Measurements from ENCODE around the gene OIT3.
"Not testable (repeated sequence)": the region's sequence is repeated elsewhere in the genome, so short reads cannot be mapped to it uniquely, and the experiment has no call there.

OIT3 gene

GRCh38 chr10:72899545-72899944, 6.0 kb downstream of the OIT3 start:
- Histone ChIP-seq H3K4me3 (ENCODE audit: extremely low read depth, insufficient read depth, low read length, poor library complexity, severe bottlenecking) (no peak overlapping the region), H3K36me3 (ENCODE audit: control insufficient read depth, insufficient read depth, low read length) (no peaks in the 10 kb centered on the region), H3K4me1 (ENCODE audit: control insufficient read depth, insufficient read depth, low read length, poor library complexity, severe bottlenecking) (no peaks in the 10 kb centered on the region), H3K27ac (ENCODE audit: low read depth, low read length, severe bottlenecking) (no peak overlapping the region), H3K9me3 (ENCODE audit: control insufficient read depth, low read length) (no peaks in the 10 kb centered on the region)
- WGBS, 2 experiments (ENCODE audit: insufficient coverage in 2 of 2): 60 to 100% methylated on average over 1 of the region's 1 CpG

DNA sequence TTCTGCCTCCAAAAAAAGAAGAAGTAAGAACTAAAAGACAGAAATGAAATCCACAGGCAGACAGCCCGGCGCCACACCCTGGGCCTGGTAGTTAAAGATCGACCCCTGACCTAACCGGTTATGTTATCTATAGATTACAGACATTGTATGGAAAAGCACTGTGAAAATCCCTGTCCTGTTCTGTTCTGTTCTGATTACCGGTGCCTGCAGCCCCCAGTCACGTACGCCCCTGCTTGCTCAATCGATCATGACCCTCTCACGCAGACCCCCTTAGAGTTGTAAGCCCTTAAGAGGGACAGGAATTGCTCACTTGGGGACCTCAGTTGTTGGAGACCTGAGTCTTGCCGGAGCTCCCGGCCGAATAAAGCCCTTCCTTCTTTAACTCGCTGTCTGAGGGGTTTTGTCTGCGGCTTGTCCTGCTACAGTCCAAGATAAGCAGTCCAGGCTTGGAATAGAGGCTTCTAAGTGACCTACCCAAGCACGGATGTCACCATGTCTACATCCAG, 10.5 kb downstream of the OIT3 start:
- not testable (repeated sequence) for H3K36me3 ChIP-seq (ENCODE audit: control insufficient read depth, insufficient read depth, low read length); H3K4me1 ChIP-seq (ENCODE audit: control insufficient read depth, insufficient read depth, low read length, poor library complexity, severe bottlenecking); H3K9me3 ChIP-seq (ENCODE audit: control insufficient read depth, low read length); H3K4me3 ChIP-seq (ENCODE audit: extremely low read depth, insufficient read depth, low read length, poor library complexity, severe bottlenecking); H3K27ac ChIP-seq (ENCODE audit: low read depth, low read length, severe bottlenecking)
- 95 to 98% methylated on average over 6 to 12 of the region's 15 CpGs for whole genome bisulfite sequencing, 2 experiments (ENCODE audit: insufficient coverage in 2 of 2)

GRCh38 chr10:72904806-72905205, 11.3 kb downstream of the OIT3 start:
- 87 to 100% methylated on average over 2 of the region's 3 CpGs for WGBS, 2 experiments (ENCODE audit: insufficient coverage in 2 of 2)
- Histone ChIP-seq H3K36me3 (ENCODE audit: control insufficient read depth, insufficient read depth, low read length) (no peaks in the 10 kb centered on the region), H3K4me3 (ENCODE audit: extremely low read depth, insufficient read depth, low read length, poor library complexity, severe bottlenecking) (no peak overlapping the region), H3K4me1 (ENCODE audit: control insufficient read depth, insufficient read depth, low read length, poor library complexity, severe bottlenecking) (no peaks in the 10 kb centered on the region), H3K9me3 (ENCODE audit: control insufficient read depth, low read length) (no peaks in the 10 kb centered on the region), H3K27ac (ENCODE audit: low read depth, low read length, severe bottlenecking) (no peak overlapping the region)

DNA sequence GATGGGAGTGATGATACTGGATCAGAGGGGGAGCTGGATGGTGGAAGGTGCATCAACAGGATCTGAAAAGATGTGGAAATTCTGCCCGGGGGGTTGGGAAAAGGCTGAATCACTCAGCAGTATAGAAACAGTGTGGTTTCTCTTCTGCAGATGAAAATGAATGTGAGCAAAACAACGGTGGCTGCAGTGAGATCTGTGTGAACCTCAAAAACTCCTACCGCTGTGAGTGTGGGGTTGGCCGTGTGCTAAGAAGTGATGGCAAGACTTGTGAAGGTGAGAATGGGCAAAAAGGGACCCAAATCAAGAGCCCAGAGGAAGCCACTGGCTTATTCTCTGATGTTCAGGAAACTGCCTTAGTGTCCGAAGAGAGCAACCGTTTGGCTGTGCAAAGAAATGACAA, 12.9 kb downstream of the OIT3 start:
- no peaks in the 10 kb centered on the region for H3K4me1 ChIP-seq (ENCODE audit: control insufficient read depth, insufficient read depth, low read length, poor library complexity, severe bottlenecking)
- H3K27ac ChIP-seq (ENCODE audit: low read depth, low read length, severe bottlenecking): no peak overlapping the region
- H3K4me3 ChIP-seq (ENCODE audit: extremely low read depth, insufficient read depth, low read length, poor library complexity, severe bottlenecking): no peak overlapping the region
- H3K9me3 ChIP-seq (ENCODE audit: control insufficient read depth, low read length): no peaks in the 10 kb centered on the region
- H3K36me3 ChIP-seq (ENCODE audit: control insufficient read depth, insufficient read depth, low read length): no peaks in the 10 kb centered on the region
- 93 to 94% methylated on average over 6 of the region's 6 CpGs for WGBS, 2 experiments (ENCODE audit: insufficient coverage in 2 of 2)

DNA sequence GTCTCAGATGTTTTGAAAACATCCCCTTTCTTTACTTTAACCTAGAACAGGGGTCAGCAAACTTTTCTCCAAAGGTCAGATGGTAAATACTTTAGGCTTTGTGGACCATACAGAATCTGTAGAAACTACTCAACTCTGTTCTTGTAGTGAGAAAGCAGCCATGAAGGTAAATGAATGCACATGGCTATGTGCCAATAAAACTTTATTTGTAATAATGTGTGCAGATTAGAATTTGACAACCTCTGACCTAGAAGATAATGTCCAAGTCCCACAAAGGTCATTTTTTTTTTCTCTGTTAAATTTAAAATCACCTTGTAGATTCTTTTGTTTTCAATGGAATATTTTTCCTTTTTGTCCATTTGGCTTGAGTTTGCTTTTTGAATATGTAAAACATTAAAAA, 17.2 kb downstream of the OIT3 start:
- Histone ChIP-seq H3K9me3 (ENCODE audit: control insufficient read depth, low read length) (no peaks in the 10 kb centered on the region), H3K36me3 (ENCODE audit: control insufficient read depth, insufficient read depth, low read length) (no peaks in the 10 kb centered on the region), H3K27ac (ENCODE audit: low read depth, low read length, severe bottlenecking) (no peak overlapping the region), H3K4me3 (ENCODE audit: extremely low read depth, insufficient read depth, low read length, poor library complexity, severe bottlenecking) (no peak overlapping the region), H3K4me1 (ENCODE audit: control insufficient read depth, insufficient read depth, low read length, poor library complexity, severe bottlenecking) (no peaks in the 10 kb centered on the region)

GRCh38 chr10:72911758-72912157, 18.2 kb downstream of the OIT3 start:
- WGBS, 2 experiments (ENCODE audit: insufficient coverage in 2 of 2): 83 to 100% methylated on average over 1 of the region's 2 CpGs

DNA sequence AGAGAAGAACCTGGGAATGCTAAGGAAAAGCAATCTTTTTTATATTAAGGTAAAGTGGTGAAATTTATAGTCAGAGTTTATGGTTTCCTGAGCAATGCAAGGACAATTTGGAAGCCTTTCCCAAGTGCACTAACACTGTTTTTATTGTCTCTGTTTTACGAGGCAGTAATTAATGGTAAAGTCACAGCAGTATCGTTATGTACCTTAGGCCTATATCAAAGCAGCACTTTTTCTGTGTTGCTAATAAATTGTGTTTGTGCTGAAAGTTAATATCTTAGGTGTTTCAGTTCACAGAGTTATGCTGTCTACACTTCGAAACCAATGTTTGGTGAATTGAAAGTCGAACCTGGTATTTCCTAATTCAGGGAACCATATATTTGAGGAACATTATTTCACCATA, 19.2 kb downstream of the OIT3 start:
- H3K27ac ChIP-seq (ENCODE audit: low read depth, low read length, severe bottlenecking): no peak overlapping the region
- no peaks in the 10 kb centered on the region for H3K4me1 ChIP-seq (ENCODE audit: control insufficient read depth, insufficient read depth, low read length, poor library complexity, severe bottlenecking)
- WGBS, 2 experiments (ENCODE audit: insufficient coverage in 2 of 2): 93 to 94% methylated on average over 3 of the region's 4 CpGs

More at GRCh38 chr10:72911758-72912157, 18.2 kb downstream of the OIT3 start:
- Histone ChIP-seq H3K4me3 (ENCODE audit: extremely low read depth, insufficient read depth, low read length, poor library complexity, severe bottlenecking) (no peak overlapping the region), H3K9me3 (ENCODE audit: control insufficient read depth, low read length) (no peaks in the 10 kb centered on the region), H3K4me1 (ENCODE audit: control insufficient read depth, insufficient read depth, low read length, poor library complexity, severe bottlenecking) (no peaks in the 10 kb centered on the region), H3K27ac (ENCODE audit: low read depth, low read length, severe bottlenecking) (no peak overlapping the region), H3K36me3 (ENCODE audit: control insufficient read depth, insufficient read depth, low read length) (no peaks in the 10 kb centered on the region)

DNA sequence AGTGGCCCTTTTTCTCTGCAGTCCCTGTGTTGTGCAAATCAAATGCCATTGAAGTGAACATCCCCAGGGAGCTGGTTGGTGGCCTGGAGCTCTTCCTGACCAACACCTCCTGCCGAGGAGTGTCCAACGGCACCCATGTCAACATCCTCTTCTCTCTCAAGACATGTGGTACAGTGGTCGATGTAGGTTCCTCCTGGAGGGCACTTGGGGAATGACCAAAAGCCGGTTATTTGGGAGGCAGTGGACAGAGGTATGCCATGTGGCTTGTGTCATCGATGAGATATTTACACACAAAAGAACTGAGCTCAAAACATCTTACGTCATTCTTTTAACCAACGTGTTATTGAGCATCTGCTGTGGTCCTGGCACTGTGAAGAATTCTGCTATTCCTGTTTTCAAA, 19.7 kb downstream of the OIT3 start:
- H3K9me3 ChIP-seq (ENCODE audit: control insufficient read depth, low read length): no peaks in the 10 kb centered on the region
- WGBS, 2 experiments (ENCODE audit: insufficient coverage in 2 of 2): 82 to 90% methylated on average over 3 to 6 of the region's 7 CpGs
- no peak overlapping the region for H3K27ac ChIP-seq (ENCODE audit: low read depth, low read length, severe bottlenecking)
- H3K36me3 ChIP-seq (ENCODE audit: control insufficient read depth, insufficient read depth, low read length): no peaks in the 10 kb centered on the region
- H3K4me1 ChIP-seq (ENCODE audit: control insufficient read depth, insufficient read depth, low read length, poor library complexity, severe bottlenecking): no peaks in the 10 kb centered on the region
- no peak overlapping the region for H3K4me3 ChIP-seq (ENCODE audit: extremely low read depth, insufficient read depth, low read length, poor library complexity, severe bottlenecking)

More for the DNA sequence above, 19.2 kb downstream of the OIT3 start:
- H3K36me3 ChIP-seq (ENCODE audit: control insufficient read depth, insufficient read depth, low read length): no peaks in the 10 kb centered on the region
- no peaks in the 10 kb centered on the region for H3K9me3 ChIP-seq (ENCODE audit: control insufficient read depth, low read length)
- no peak overlapping the region for H3K4me3 ChIP-seq (ENCODE audit: extremely low read depth, insufficient read depth, low read length, poor library complexity, severe bottlenecking)

DNA sequence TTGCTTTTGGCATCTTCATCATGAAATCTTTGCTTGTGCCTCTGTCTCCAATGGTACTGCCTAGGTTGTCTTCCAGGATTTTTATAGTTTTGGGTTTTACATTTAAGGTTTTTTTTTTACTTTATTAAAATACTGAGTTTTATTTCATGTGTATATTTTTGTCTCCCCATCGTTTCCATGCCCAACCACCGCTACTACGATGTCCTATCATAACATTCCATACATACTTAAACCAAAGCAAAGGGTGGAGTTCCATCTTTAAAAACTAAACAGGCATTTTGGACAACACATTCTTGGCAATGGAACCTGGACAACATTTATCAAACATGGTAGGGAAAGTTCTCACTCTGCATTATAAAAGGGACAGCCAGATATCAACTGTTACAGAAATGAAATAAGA, 23.7 kb downstream of the OIT3 start:
- H3K4me3 ChIP-seq (ENCODE audit: extremely low read depth, insufficient read depth, low read length, poor library complexity, severe bottlenecking); H3K27ac ChIP-seq (ENCODE audit: low read depth, low read length, severe bottlenecking); H3K36me3 ChIP-seq (ENCODE audit: control insufficient read depth, insufficient read depth, low read length); H3K4me1 ChIP-seq (ENCODE audit: control insufficient read depth, insufficient read depth, low read length, poor library complexity, severe bottlenecking); H3K9me3 ChIP-seq (ENCODE audit: control insufficient read depth, low read length): not testable (repeated sequence)
- no CpG with 5 or more reads among the region's 3 CpGs for WGBS, 2 experiments (ENCODE audit: insufficient coverage in 2 of 2)

DNA sequence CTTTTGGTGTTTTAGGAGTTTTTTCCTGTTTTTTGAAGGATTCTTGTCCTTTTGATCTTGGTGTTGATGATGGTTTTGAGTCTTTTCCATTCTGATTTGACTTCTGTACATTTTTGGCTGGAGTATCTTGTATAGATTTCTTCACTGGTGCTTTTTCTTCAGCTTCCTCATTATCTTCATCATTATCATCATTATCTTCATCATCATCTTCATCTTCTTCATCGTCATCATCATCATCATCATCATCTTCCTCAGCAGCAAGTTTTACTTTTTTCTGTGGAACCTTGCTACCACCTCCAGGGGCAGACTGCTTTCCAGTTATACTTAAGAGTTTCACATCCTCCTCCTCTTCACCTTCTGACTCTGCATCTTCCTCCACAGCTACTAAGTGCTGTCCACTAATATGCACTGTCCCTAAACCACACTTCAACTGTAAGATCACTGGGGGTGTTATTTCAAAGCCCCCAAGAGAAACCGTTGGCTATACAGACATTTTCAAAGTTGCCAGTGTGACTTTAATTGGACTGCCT, 24.3 kb downstream of the OIT3 start:
- not testable (repeated sequence) for H3K36me3 ChIP-seq (ENCODE audit: control insufficient read depth, insufficient read depth, low read length); H3K27ac ChIP-seq (ENCODE audit: low read depth, low read length, severe bottlenecking); H3K4me3 ChIP-seq (ENCODE audit: extremely low read depth, insufficient read depth, low read length, poor library complexity, severe bottlenecking); H3K9me3 ChIP-seq (ENCODE audit: control insufficient read depth, low read length); H3K4me1 ChIP-seq (ENCODE audit: control insufficient read depth, insufficient read depth, low read length, poor library complexity, severe bottlenecking)
- 76 to 88% methylated on average over 2 of the region's 2 CpGs for WGBS, 2 experiments (ENCODE audit: insufficient coverage in 2 of 2)

- Histone ChIP-seq H3K4me1 (ENCODE audit: control insufficient read depth, insufficient read depth, low read length, poor library complexity, severe bottlenecking) (no peaks in the 10 kb centered on the region), H3K9me3 (ENCODE audit: control insufficient read depth, low read length) (no peaks in the 10 kb centered on the region), H3K36me3 (ENCODE audit: control insufficient read depth, insufficient read depth, low read length) (no peaks in the 10 kb centered on the region), H3K27ac (ENCODE audit: low read depth, low read length, severe bottlenecking) (no peak overlapping the region), H3K4me3 (ENCODE audit: extremely low read depth, insufficient read depth, low read length, poor library complexity, severe bottlenecking) (no peak overlapping the region)
- 96 to 98% methylated on average over 5 to 7 of the region's 8 CpGs for WGBS, 2 experiments (ENCODE audit: insufficient coverage in 2 of 2)
Observed at GRCh38 chr10:72918352-72918751, 24.8 kb downstream of the OIT3 start.
